GM23338 (cell line): ENCODE results near the gene DOCK4.

Source experiments
- CTCF ChIP-seq, 2 experiments: fragments of 200-600 bp in 1 of 2; sonication (generic) in 1 of 2; conservative IDR thresholded peaks; 2 replicates each; pipeline versions ENCODE4 v1.5.1 to v1.6.1; 2016 to 2017; ENCODE audit warnings: antibody characterized with exemption in 2 of 2, low read depth in 2 of 2, mild to moderate bottlenecking in 2 of 2, moderate library complexity in 1 of 2
- EZH2phosphoT487 ChIP-seq: fragments of 200-600 bp; sonication (generic); IDR thresholded peaks from one replicate; pipeline ENCODE4 v1.8.1; 2018; ENCODE audit warnings: antibody characterized with exemption; ENCODE audit not compliant: unreplicated experiment
- JUNB ChIP-seq: IDR thresholded peaks from one replicate; pipeline ENCODE4 v1.6.1; 2016; ENCODE audit warnings: antibody characterized with exemption; ENCODE audit not compliant: unreplicated experiment
- NANOG ChIP-seq: IDR thresholded peaks from 2 replicates; pipeline ENCODE4 v1.6.1; 2016; ENCODE audit warnings: antibody characterized with exemption, borderline replicate concordance
- POLR2AphosphoS5 ChIP-seq: IDR thresholded peaks from 2 replicates; pipeline ENCODE4 v1.6.1; 2016; ENCODE audit warnings: antibody characterized with exemption, low read depth

GRCh38 chr7:111985798-111986197 is 220.4 kb downstream of the DOCK4 start:
- no peak for TF ChIP-seq CTCF (conservative IDR thresholded peaks at IDR 0.05; ENCODE audit: low read depth in 2 of 2)
- no peak for TF ChIP-seq JUNB
- TF ChIP-seq POLR2AphosphoS5: no peak
- no peak for TF ChIP-seq NANOG
- no peak for TF ChIP-seq EZH2phosphoT487
